ENCODE results near the gene MTHFD2L.

DNA sequence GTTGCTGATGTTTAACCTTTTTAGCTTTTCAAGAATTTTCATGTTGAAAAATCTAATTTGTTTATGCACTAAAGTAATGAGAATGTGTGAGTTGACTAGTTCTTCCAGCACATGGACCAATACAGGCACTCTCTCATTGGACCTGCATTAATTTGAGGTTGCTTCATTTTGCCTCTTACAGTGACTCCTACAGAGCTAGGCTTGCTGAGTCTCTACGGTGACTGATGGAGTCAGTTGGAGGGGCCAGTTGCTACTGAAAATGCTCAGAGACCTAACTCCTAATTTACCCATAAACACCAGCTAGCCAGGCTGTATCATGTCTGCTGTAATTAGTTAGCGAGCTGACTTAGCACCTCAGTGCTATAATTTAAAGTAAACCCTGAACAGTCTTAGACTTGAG, 10.9 kb downstream of the MTHFD2L start:
- TF ChIP-seq POLR2AphosphoS5 (IDR thresholded peaks at IDR 0.05; ENCODE audit: borderline replicate concordance, low read depth, low read length) (no peak), EZH2 (IDR thresholded peaks at IDR 0.05) (no peak)
